ENCODE data around the gene TTC12. TPM values are rescaled to one million over a fixed set of nuclear protein-coding genes. Genes with fewer than 3 reads are reported as not detected.

Gene TTC12
- 1 to 10 TPM; 3.2 to 7.7 (median 6.0) TPM for total RNA-seq
- polyA plus RNA-seq, result 1 to 10 TPM; 2.5 to 3.9 (median 2.7) TPM
- long read RNA-seq, donor 1, partial matches to known transcripts, result 0 of 3 reads
- long read RNA-seq, donor 1, other reads (novel, unspliced or antisense), result 2 of 3 reads
- long read RNA-seq, donor 2, partial matches to known transcripts, result 3 of 11 reads
- long read RNA-seq, donor 2, other reads (novel, unspliced or antisense), result 5 of 11 reads

DNA sequence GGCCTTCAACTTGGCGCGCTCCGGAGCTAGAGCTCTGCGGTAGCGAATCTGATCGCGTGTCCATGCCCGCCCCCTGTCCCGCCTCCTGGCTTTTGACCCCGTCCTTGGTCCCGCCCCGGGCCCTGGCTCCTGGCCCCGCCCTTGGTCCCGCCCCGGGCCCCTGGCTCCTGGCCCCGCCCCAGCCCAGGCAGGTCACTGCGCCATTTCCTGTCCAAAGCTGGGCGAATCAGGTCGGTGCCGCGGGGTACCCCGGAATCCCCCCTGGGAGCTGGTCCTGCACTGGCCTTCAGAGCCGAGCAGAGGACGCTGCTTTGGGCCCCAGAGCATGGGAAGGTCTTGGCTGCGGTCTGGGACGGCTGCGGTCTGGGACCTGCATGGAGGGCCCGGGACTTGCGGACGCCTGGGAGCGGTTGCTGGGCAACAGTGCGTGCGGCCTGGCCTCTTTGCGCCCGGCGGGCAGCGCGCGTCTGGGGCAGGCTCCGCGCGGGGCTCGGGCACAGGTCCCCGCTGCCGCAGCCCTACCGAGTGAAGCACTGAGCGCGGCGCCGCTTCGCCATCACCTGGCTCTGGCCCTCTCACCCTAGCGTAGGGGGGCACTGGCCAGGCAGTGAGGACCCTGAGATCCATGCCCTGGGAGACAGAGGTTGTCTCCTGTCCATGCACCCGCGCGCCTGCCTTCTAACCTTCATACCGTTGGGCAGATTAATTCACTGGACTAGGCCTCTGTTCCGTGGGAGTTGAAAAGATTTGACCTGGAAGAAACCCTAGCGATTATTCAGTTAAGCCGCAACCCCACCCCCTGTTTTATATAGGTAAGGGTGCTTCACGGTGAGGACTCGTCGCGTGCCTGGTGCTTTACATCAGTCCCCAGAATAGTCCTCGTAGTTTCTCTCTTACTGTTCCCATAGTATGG is at the start of gene TTC12:
Gene TTC12, plus strand, starts transcription at position 195 of the 913 bp plus-strand sequence. CDS start 1,675 bp downstream, outside the sequence.
- Histone ChIP-seq H3K27me3 (ENCODE audit: insufficient read depth in 3 of 3, low read length in 2 of 3) (no peaks in the 10 kb centered on the region), H3K4me3 (peak within 1 kb of the TSS; percentile 91), H3K36me3 (ENCODE audit: insufficient read depth in 1 of 2, low read depth in 1 of 2) (peaks cover 0 to 37% of the 10 kb centered on the region in 2 donors), H3K27ac (peak within 1 kb of the TSS; percentile 91), H3K9me3 (no peaks in the 10 kb centered on the region), H3K4me1 (peaks cover 18% of the 10 kb centered on the region)
- ATAC-seq (peak; percentile 100), DNase-seq (peak; percentile 94 to 98)
- 3 to 8% (median 4%) methylated on average over 34 to 64 of the region's 64 CpGs for WGBS, 3 donors
- no peak for TF ChIP-seq CTCF (IDR thresholded peaks at IDR 0.05)
- intact Hi-C loops (cut with DNase I), result loop anchor here in 1 of 2 donors (10.0 kb wide), 1 partner anchor 480 kb away; no protein-coding TSS in a partner anchor

GRCh38 chr11:113265362-113265761 is 49.0 kb upstream of the TTC12 start:
- intact Hi-C loops (cut with DNase I), result no loop called here
- ATAC-seq, result no peak
- H3K36me3 ChIP-seq (ENCODE audit: insufficient read depth in 1 of 2, low read depth in 1 of 2), result no peaks in the 10 kb centered on the region

DNA sequence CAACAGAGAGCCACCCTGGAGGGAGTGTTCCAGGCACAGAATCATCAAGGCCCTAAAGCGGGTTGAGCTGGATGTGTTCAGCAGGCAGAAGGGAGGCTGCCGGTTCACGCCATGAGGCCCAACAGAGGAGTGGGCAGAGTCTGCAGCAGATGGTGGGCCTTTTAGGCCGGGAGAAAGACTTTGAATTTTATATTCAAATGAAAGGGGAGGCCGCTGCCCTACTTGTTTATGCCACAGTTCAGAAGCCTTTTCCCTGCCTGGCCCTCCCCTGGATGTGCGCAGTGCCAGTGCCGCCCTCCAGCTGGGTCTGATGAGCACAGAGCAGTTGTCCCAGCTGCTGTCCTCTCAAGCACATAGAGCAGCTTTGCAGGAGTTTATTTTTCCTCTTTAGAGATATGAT is 46.9 kb upstream of the TTC12 start:
- DNase-seq (no peak), ATAC-seq (no peak)
- no peaks in the 10 kb centered on the region for H3K36me3 ChIP-seq (ENCODE audit: insufficient read depth in 1 of 2, low read depth in 1 of 2)
- H3K4me1 ChIP-seq, result no peaks in the 10 kb centered on the region
- no peak for TF ChIP-seq CTCF (IDR thresholded peaks at IDR 0.05)
- 77 to 79% (median 78%) methylated on average over 7 of the region's 7 CpGs for WGBS, 3 donors
- no peaks in the 10 kb centered on the region for H3K9me3 ChIP-seq
- intact Hi-C loops (cut with DNase I), result no loop called here
- no peaks in the 10 kb centered on the region for H3K27me3 ChIP-seq (ENCODE audit: insufficient read depth in 3 of 3, low read length in 2 of 3)
- H3K27ac ChIP-seq, result no peak overlapping the region
- H3K4me3 ChIP-seq, result no peak overlapping the region

More at GRCh38 chr11:113265362-113265761, 49.0 kb upstream of the TTC12 start:
- Histone ChIP-seq H3K4me1 (no peaks in the 10 kb centered on the region), H3K4me3 (no peak overlapping the region), H3K27me3 (ENCODE audit: insufficient read depth in 3 of 3, low read length in 2 of 3) (no peaks in the 10 kb centered on the region), H3K9me3 (no peaks in the 10 kb centered on the region), H3K27ac (no peak overlapping the region)
- TF ChIP-seq CTCF (IDR thresholded peaks at IDR 0.05), result no peak
- no peak for DNase-seq
- WGBS, 3 donors, result 68 to 74% (median 73%) methylated on average over 2 of the region's 2 CpGs

GRCh38 chr11:113269096-113269495 is 45.3 kb upstream of the TTC12 start:
- Histone ChIP-seq H3K4me1 (no peaks in the 10 kb centered on the region), H3K36me3 (ENCODE audit: insufficient read depth in 1 of 2, low read depth in 1 of 2) (no peaks in the 10 kb centered on the region), H3K4me3 (no peak overlapping the region), H3K27me3 (ENCODE audit: insufficient read depth in 3 of 3, low read length in 2 of 3) (no peaks in the 10 kb centered on the region), H3K27ac (no peak overlapping the region), H3K9me3 (no peaks in the 10 kb centered on the region)
- no peak for ATAC-seq
- no peak for DNase-seq
- intact Hi-C loops (cut with DNase I), result no loop called here
- TF ChIP-seq CTCF (IDR thresholded peaks at IDR 0.05), result no peak
- 91 to 94% (median 93%) methylated on average over 2 of the region's 2 CpGs for WGBS, 3 donors
